GM18505 (cell line): ENCODE data around the gene MRAP.

Source experiments
- ATAC-seq: cut with Tn5 transposase; IDR thresholded peaks from one replicate; pipeline ENCODE4 v1.9.1; 2021; ENCODE audit not compliant: unreplicated experiment
- POLR2A ChIP-seq: IDR thresholded peaks from 4 replicates; pipeline ENCODE4 v1.6.1; 2011; ENCODE audit warnings: borderline replicate concordance; ENCODE audit not compliant: insufficient read depth, insufficient read length; ENCODE audit errors: extremely low read depth

The MRAP gene

DNA sequence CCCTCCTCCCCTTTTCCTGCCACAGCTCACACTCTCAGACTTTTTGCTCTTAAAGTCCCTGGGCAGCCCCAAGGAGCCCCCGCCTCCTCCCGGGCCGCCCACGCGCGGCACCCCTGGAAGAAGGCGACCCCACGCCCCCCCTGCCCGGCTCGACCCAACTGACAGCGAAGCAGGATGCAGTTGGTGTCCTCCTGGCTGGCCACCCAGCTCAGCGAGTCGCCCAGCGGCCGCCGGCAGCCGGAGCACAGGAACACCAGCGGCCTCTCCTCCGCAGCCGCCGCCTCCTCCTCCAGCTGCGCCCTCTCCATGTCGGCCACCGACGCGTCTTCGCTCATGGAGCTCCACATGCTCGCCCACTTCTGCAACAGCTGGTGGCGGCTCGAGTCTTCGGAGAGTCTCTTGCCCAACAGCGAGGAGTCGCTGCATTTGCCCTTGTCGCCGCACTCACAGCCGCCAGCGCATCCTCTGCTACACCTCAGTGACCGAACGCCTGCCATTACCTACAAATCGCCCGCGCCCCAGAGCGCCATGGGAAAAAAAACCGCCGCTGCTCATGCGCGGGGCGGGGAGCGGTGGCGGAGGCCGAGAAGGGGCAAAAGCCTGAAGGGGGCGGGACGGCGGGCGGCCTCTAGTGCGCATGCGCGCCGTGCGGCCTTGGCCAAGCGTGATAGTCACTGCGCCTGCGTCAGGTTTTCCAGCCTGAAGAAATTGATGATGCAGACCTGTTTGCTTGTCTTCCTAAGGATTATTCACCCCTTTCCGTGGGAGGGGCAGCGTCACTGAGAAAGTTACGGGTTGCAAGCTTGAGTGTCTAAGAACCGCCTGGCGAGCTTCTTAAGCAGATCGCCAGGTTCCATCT is 19.9 kb upstream of the MRAP start, which contains the start of gene MIS18A:
Gene MIS18A, minus strand, starts transcription at position 532 of the 859 bp plus-strand sequence. Its CDS starts 35 bp downstream, at position 497.
- TF ChIP-seq POLR2A, result peak; percentile 76
- peak; percentile 96 for ATAC-seq

DNA sequence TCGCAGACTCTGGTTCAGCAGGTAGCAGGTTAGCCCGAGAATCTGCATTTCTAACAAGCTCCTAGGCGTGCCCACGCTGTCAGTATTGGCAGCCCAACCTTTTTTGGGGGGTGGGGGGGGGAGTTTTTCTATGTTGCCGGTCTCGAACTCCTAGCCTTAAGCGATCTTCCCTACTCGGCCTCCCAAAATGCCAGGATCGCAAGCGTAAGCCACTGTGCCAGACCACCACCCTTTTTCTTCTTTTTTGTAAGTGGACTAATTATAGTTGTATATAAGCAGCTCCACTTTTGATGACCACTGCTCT is 19.3 kb upstream of the MRAP start:
- peak; percentile 18 for ATAC-seq
- TF ChIP-seq POLR2A, result no peak

DNA sequence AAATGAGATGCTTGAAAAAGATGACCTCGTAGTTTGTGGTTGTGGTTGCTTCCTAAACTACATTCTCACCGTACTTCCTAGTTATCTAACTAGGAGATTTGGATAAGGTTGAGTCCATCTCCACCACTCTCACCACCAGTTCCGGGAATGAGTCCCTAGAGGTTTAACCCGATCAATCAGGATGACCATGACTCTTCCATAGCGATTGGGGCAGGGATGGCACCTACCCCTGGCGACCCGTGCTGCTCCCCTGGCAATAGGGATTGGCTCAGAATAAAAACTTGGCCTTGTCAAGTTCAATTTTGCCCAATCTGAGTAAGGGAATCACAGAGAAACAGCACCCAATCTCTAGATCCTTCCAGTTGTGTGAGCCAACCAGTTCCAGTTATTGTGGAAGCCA is 17.1 kb upstream of the MRAP start:
- no peak for TF ChIP-seq POLR2A
- no peak for ATAC-seq

DNA sequence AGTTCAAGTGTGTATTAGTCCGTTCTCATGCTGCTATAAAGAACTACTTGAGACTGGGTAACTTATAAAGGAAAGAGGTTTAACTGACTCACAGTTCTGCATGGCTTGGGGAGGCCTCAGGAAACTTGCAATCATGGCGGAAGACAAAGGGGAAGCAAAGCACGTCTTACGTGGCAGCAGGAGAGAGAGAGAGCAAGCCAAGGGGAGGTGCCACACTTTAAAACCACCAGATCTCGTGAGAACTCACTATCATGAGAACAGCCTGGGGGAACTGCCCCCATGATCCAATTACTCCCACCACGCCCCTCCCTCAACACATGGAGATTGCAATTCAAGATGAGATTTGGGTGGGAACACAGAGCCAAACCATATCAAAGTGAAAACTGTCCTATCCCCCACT is 15.7 kb upstream of the MRAP start:
- ATAC-seq, result no peak
- TF ChIP-seq POLR2A, result no peak

DNA sequence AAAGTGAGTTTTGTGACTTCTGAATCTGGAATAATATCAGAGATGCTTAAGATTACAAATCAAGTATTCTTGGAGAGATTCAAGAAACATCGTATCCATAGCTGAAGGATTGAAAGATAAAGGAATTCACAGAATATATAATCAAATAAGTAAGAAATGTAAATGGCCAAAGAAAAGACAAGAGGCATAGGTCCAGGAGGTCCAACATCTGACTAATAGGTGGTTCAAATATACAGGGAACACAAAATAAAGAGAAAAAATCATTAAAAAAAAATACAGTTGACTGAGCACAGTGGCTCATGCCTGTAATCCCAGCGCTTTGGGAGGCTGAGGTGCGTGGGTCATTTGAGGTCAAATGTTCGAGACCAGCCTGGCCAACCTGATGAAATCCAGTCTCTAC is 13.2 kb upstream of the MRAP start:
- TF ChIP-seq POLR2A, result no peak
- ATAC-seq, result no peak

DNA sequence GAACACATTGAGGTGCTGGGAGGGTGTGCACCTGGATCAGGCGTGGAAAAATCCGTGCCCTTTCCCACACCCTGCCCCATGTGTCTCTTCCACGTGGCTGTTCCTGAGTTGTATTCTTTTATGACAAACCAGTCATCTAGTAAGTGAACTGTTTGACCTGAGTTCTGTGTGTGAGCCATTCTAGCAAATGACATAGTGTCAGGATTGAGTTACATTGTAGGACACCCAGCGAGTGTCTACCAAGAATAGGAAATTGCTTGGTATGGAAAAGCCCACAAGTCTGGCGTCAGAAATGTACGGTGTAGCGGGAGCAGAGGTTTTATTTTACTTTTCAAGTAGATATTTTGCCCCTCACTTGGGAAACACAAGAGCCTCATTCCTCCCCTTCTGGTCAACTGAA is 1.2 kb upstream of the MRAP start:
- no peak for TF ChIP-seq POLR2A
- ATAC-seq, result no peak

DNA sequence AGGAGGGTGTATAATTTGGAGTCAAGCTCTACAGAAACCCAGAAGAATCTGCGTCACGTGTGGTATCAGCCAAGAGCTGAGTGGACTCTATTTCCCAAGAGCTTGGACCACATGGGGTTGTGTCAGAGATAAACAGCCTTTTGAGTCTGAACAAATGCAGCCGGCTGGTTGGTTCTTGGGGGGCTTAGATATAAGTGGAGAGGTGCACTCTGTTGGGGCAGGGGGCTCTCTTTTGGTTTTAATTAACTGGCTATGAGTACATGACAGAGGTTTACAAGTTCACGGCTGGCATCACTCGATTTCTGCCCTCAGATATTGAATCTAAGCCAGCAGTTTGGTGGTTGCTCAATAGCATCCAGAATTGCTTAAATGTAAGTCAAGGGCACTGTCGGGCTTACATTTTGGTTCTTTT is 501 bp upstream of the MRAP start:
- TF ChIP-seq POLR2A, result no peak
- ATAC-seq, result no peak

DNA sequence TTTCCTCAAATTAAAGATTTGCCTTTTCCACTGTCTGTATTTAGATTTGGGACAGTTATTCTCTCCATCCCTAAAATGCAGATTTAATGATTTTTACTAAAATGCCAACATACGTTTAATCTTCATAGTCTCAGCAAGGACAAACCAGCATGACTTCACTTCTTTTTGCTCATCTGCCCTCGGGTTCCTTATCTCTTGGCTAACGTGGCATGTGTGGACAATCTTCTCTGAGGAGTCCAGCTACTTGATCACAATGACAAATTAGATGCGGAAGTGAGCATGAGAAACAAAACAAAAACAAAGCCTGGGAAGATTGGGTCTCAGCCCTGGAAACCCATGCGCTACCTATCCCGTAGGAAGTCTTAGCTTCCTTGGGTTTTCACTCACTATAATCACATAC is 1.0 kb downstream of the MRAP start:
- no peak for TF ChIP-seq POLR2A
- no peak for ATAC-seq

DNA sequence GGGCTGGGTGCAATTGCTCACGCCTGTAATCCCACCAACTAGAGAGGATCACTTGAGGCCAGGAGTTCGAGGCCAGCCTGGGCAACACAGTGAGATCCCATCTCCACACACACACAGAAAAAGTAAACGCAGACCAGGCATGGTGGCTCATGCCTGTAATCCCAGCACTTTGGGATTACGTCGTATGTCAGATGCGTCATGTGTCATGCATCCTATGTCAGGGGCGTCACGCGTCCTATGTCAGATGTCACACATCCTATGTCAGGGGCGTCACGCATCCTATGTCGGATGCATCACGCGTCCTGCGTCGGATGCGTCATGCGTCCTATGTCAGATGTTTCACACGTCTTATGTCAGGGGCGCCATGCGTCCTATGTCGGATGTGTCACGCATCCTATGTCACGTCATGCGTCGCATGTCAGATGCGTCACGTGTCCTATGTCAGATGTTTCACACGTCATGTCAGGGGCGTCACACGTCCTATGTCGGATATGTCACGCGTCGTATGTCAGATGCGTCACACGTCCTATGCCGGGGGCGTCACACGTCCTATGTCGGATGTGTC is 1.5 kb downstream of the MRAP start:
- ATAC-seq, result no peak
- no peak for TF ChIP-seq POLR2A

DNA sequence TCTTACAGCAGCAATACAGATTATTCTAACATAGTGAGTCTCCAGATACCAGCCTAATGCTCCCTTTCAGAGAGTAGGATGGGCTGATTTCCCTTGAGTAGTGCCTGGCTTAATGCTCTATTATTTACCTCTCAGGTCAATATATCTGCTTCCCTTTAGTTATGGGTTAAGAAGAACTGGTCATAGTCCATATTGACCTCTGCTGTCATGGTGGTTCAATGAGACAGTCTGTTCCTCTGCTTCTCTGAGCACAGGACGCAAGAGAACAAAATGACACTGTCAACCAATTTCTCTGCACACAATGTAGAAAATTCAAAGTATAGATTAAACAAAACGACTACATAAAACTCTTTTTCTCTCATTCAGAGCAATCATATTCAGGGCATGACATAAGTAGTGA is 2.9 kb downstream of the MRAP start:
- ATAC-seq, result no peak
- TF ChIP-seq POLR2A, result no peak

DNA sequence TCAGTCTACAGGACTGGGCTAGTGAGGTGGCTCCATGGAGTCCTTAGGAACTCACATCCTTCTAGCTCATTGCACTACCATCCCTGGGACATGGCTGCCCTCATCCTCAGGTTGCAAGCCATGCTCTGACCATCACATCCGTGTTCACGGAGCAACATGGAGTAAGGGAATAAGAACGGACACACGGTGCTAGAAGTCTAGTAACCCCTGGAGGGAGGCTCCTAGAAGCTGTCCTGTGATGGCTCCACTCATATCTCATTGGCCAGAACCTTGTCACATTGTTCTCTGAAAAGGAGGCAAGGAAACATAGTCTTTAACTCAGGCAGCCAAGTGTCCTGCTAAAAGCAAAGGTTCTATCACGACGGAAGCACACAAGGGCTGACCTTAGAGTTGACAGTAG is 3.9 kb downstream of the MRAP start:
- TF ChIP-seq POLR2A, result no peak
- ATAC-seq, result no peak

DNA sequence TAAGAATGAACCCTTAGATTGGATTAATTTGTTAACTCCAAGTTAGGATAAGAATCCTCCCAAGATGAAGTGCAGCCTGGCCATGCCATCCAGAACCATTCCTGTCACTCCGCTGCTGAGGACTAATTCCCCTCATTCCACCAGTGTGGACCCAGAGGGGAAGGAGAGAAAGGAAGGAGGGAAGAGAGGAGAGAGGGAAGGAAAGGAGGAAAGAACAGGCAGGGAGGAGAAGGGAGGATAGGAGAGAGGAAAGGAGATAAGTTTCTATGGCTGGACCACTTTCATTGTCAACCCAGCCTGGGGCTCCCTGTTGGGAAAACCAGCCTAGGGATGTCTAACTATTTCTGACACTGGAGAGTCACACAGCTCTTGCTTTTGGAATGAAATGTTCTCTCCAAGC is 4.7 kb downstream of the MRAP start:
- ATAC-seq, result no peak
- TF ChIP-seq POLR2A, result no peak

DNA sequence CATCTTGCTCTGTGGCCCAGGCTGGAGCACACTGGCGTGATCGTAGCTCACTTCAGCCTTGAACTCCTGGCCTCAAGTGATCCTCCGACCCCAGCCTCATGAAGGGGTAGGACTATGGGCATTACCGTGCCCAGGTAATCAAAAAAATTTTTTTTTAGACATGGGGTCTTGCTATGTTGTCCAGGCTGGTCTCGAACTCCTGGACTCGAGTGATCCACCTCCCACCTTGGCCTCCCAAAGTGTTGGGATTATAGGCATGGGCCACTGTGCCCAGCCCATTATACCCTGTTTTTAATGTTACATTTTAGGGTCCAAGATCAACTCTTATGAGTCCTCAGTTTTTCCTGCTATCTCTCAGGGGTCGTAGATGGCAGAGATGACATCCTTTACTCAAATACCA is 6.3 kb downstream of the MRAP start:
- ATAC-seq, result no peak
- no peak for TF ChIP-seq POLR2A

DNA sequence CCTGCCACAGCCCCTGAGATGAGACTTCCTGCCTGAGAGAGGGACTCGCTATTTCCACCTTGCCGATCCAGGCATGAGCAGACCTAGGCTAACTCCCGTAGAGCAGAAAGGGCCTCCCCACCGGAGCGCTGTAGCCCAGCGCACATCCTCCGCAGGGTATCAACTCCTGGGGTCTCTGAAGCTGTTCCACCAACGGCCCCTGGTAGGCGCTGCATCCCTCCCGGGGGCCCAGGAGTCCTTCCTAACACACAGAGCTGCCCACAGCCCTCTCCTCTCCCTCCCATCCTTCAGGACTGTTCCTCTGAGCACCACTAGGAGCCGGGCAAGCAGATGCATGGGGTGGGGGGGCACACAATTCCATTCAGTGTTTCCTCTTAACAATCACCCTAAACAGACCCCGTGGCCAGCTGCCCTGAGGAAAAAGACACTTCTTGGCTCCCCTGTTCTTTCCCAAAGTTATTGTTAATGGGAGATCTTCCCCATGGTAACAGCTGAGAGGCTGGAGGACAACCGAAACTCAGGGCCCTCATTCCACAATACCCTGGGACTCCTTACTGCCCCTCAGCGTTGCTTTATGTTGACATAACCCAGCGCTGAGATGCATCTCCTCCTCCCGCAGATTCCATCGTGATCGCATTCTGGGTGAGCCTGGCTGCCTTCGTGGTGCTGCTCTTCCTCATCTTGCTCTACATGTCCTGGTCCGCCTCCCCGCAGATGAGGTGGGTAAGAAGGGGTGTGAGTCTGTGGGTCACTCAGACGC is 7.5 kb downstream of the MRAP start:
- no peak for TF ChIP-seq POLR2A
- no peak for ATAC-seq
